DND-41 (cell line): ENCODE measurements around the gene ALDH3B1.

Experiments used
- ATAC-seq: fragments of 200-7000 bp; cut with Tn5 transposase; 3 replicates; pipeline ENCODE4 v1.9.1; 2021; ENCODE audit warnings: low read depth; ENCODE audit not compliant: insufficient read depth
- DNase-seq: peaks from one replicate; pipeline ENCODE4 v3.0.0-alpha.2; 2020
- H2AFZ ChIP-seq: 2 replicates; pipeline ENCODE4 v1.6.0; 2012; ENCODE audit warnings: low read depth, low read length
- H3K27ac ChIP-seq: 2 replicates; pipeline ENCODE4 v1.5.1; 2012; ENCODE audit warnings: low read length, inconsistent platforms
- H3K27me3 ChIP-seq: fragments of 200-600 bp; sonication (generic); 2 replicates; pipeline ENCODE4 v1.6.0; 2012; ENCODE audit warnings: low read length, mild to moderate bottlenecking, inconsistent platforms; ENCODE audit not compliant: insufficient read depth, poor library complexity
- H3K36me3 ChIP-seq: 2 replicates; pipeline ENCODE4 v1.5.1; 2012; ENCODE audit warnings: low read length, inconsistent platforms; ENCODE audit not compliant: insufficient read depth
- H3K4me1 ChIP-seq: 2 replicates; pipeline ENCODE4 v1.5.1; 2012; ENCODE audit warnings: mild to moderate bottlenecking, low read length; ENCODE audit not compliant: insufficient read depth
- H3K4me2 ChIP-seq: 2 replicates; pipeline ENCODE4 v1.6.0; 2012; ENCODE audit warnings: mild to moderate bottlenecking, moderate library complexity, low read length, inconsistent platforms; ENCODE audit not compliant: insufficient read depth
- H3K4me3 ChIP-seq, 2 experiments: fragments of 200-600 bp in 1 of 2; shearing (Covaris generic) in 1 of 2; 2 replicates each; pipeline ENCODE4 v1.5.1; 2012 to 2016; ENCODE audit warnings: inconsistent platforms in 2 of 2, low read length in 2 of 2, mild to moderate bottlenecking in 2 of 2, low read depth in 1 of 2, moderate library complexity in 1 of 2
- H3K79me2 ChIP-seq: 2 replicates; pipeline ENCODE4 v1.6.0; 2012; ENCODE audit warnings: low read length, inconsistent platforms; ENCODE audit not compliant: insufficient read depth
- H3K9ac ChIP-seq: 2 replicates; pipeline ENCODE4 v1.6.0; 2012; ENCODE audit warnings: low read depth, mild to moderate bottlenecking, inconsistent platforms, low read length, moderate library complexity
- H3K9me3 ChIP-seq: 2 replicates; pipeline ENCODE4 v1.5.1; 2012; ENCODE audit warnings: low read length, moderate library complexity, mild to moderate bottlenecking, inconsistent platforms; ENCODE audit not compliant: insufficient read depth, severe bottlenecking
- H4K20me1 ChIP-seq: 2 replicates; pipeline ENCODE4 v1.6.0; 2012; ENCODE audit warnings: low read length; ENCODE audit not compliant: insufficient read depth
- EZH2 ChIP-seq: IDR thresholded peaks from 3 replicates; pipeline ENCODE4 v1.6.1; 2012; ENCODE audit warnings: borderline replicate concordance, low read depth, mild to moderate bottlenecking, moderate library complexity, low read length, inconsistent platforms; ENCODE audit not compliant: severe bottlenecking
- TF ChIP-seq, protein P1 (sequence below): IDR thresholded peaks from 2 replicates; pipeline ENCODE4 v1.5.1; 2012; ENCODE audit warnings: borderline replicate concordance, low read length, moderate library complexity, mild to moderate bottlenecking; ENCODE audit not compliant: poor library complexity, severe bottlenecking; ENCODE audit errors: extremely low read depth

Gene ALDH3B1

GRCh38 chr11:68014947-68015447, 4.9 kb downstream of the ALDH3B1 start:
- Histone ChIP-seq H3K4me3 (no peak overlapping the region), H3K27me3 (no peaks in the 10 kb centered on the region), H3K4me2 (no peak overlapping the region), H3K4me1 (no peaks in the 10 kb centered on the region), H2AFZ (no peak overlapping the region), H3K36me3 (no peaks in the 10 kb centered on the region), H3K27ac (no peak overlapping the region), H4K20me1 (no peaks in the 10 kb centered on the region; the same call in 1 of the 2 replicates), H3K9ac (no peak overlapping the region), H3K9me3 (no peaks in the 10 kb centered on the region), H3K79me2 (no peaks in the 10 kb centered on the region)
- TF ChIP-seq EZH2: no peak
- TF ChIP-seq, protein P1, sequence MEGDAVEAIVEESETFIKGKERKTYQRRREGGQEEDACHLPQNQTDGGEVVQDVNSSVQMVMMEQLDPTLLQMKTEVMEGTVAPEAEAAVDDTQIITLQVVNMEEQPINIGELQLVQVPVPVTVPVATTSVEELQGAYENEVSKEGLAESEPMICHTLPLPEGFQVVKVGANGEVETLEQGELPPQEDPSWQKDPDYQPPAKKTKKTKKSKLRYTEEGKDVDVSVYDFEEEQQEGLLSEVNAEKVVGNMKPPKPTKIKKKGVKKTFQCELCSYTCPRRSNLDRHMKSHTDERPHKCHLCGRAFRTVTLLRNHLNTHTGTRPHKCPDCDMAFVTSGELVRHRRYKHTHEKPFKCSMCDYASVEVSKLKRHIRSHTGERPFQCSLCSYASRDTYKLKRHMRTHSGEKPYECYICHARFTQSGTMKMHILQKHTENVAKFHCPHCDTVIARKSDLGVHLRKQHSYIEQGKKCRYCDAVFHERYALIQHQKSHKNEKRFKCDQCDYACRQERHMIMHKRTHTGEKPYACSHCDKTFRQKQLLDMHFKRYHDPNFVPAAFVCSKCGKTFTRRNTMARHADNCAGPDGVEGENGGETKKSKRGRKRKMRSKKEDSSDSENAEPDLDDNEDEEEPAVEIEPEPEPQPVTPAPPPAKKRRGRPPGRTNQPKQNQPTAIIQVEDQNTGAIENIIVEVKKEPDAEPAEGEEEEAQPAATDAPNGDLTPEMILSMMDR: no peak
- DNase-seq (no peak), ATAC-seq (no peak)

DNA sequence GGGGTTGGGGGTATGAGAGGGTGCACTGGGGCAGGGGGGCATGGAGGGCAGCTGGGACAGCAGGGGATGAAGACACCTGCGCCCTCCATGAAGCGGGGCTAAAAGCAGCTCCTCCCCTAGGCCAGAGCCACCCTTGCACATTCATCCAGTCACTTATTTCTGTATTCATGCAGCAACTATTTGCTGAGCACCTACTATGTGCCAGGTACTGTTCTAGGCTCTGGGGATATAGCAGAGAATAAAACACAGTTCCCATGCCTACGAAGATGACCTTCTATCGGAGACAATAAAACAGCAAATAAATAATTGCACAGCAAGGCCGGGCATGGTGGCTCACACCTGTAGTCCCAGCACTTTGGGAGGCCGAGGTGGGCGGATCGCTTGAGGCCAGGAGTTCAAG, 5.3 kb downstream of the ALDH3B1 start:
- no peak overlapping the region for H3K27ac ChIP-seq

GRCh38 chr11:68016161-68016903, 6.2 kb downstream of the ALDH3B1 start:
- ATAC-seq (no peak), DNase-seq (no peak)
- Histone ChIP-seq H3K9ac (no peak overlapping the region), H2AFZ (no peak overlapping the region), H3K9me3 (no peaks in the 10 kb centered on the region), H3K27ac (no peak overlapping the region), H3K36me3 (no peaks in the 10 kb centered on the region), H3K4me3 (no peak overlapping the region), H3K79me2 (no peaks in the 10 kb centered on the region), H3K27me3 (no peaks in the 10 kb centered on the region), H3K4me1 (no peaks in the 10 kb centered on the region), H3K4me2 (no peak overlapping the region), H4K20me1 (no peaks in the 10 kb centered on the region; the same call in 1 of the 2 replicates)
- TF ChIP-seq EZH2: no peak
- TF ChIP-seq, protein P1: no peak

More for the DNA sequence above, 5.3 kb downstream of the ALDH3B1 start:
- ATAC-seq: no peak
- H3K9me3 ChIP-seq: no peaks in the 10 kb centered on the region
- TF ChIP-seq EZH2: no peak
- TF ChIP-seq, protein P1: no peak
- H3K27me3 ChIP-seq: no peaks in the 10 kb centered on the region
- no peak overlapping the region for H3K4me2 ChIP-seq
- no peak overlapping the region for H3K9ac ChIP-seq
- no peaks in the 10 kb centered on the region for H3K4me1 ChIP-seq
- H3K4me3 ChIP-seq: no peak overlapping the region
- H2AFZ ChIP-seq: no peak overlapping the region
- DNase-seq: no peak
- H3K36me3 ChIP-seq: no peaks in the 10 kb centered on the region
- no peaks in the 10 kb centered on the region for H3K79me2 ChIP-seq
- H4K20me1 ChIP-seq: no peaks in the 10 kb centered on the region; the same call in 1 of the 2 replicates
